Lung (tissue), 12 donors: ENCODE results near the gene CENPX. TPM values are rescaled to one million over a fixed set of nuclear protein-coding genes. Genes with fewer than 3 reads are reported as not detected.
A peak's percentile ranks its signal among the peaks of the same experiment; 100 is the strongest.

ENCODE experiments used
- ATAC-seq: fragments of 200-7000 bp; cut with Tn5 transposase; one replicate; pipeline ENCODE4 v1.9.1; 2020; ENCODE audit warnings: moderate number of reproducible peaks; ENCODE audit not compliant: insufficient read depth, low FRiP score
- DNase-seq, 3 donors: peaks; one replicate each; pipeline ENCODE4 v3.0.0-alpha.2; 2013 to 2017
- H3K27ac ChIP-seq, 2 donors: one replicate each; pipeline ENCODE4 v1.5.1; 2013; ENCODE audit warnings: mild to moderate bottlenecking in 2 of 2, moderate library complexity in 2 of 2, control low read depth in 1 of 2, inconsistent platforms in 1 of 2, low read depth in 1 of 2, low read length in 1 of 2
- H3K27me3 ChIP-seq, 3 donors: one replicate each; pipeline ENCODE4 v1.5.1; 2013; ENCODE audit warnings: low read length in 2 of 3; ENCODE audit not compliant: control insufficient read depth in 3 of 3, insufficient read depth in 3 of 3
- H3K36me3 ChIP-seq, 4 donors: one replicate each; pipeline ENCODE4 v1.5.1; 2013; ENCODE audit warnings: low read length in 4 of 4, mild to moderate bottlenecking in 1 of 4, moderate library complexity in 1 of 4; ENCODE audit not compliant: control insufficient read depth in 4 of 4, insufficient read depth in 4 of 4
- H3K4me1 ChIP-seq, 5 donors: one replicate each; pipeline ENCODE4 v1.5.1; 2013; ENCODE audit warnings: low read length in 5 of 5, mild to moderate bottlenecking in 2 of 5, moderate library complexity in 1 of 5; ENCODE audit not compliant: control insufficient read depth in 5 of 5, insufficient read depth in 5 of 5
- H3K4me3 ChIP-seq: one replicate; pipeline ENCODE4 v1.5.1; 2013; ENCODE audit warnings: mild to moderate bottlenecking, control low read depth, moderate library complexity
- H3K9ac ChIP-seq, 2 donors: one replicate each; pipeline ENCODE4 v1.5.1; 2013; ENCODE audit warnings: low read length in 2 of 2, control low read depth in 1 of 2; ENCODE audit not compliant: insufficient read depth in 1 of 2
- H3K9me3 ChIP-seq, 4 donors: one replicate each; pipeline ENCODE4 v1.5.1; 2013; ENCODE audit warnings: low read length in 3 of 4, mild to moderate bottlenecking in 1 of 4, moderate library complexity in 1 of 4; ENCODE audit not compliant: control insufficient read depth in 4 of 4, insufficient read depth in 3 of 4
- WGBS, 2 donors: extraction: QIAGEN DNeasy Blood & Tissue Kit; methylation state at CpG; one replicate each; pipeline ENCODE4 v1.1.7; 2013; 5-methylcytosine and 5-hydroxymethylcytosine counted together
- polyA plus RNA-seq, 2 donors: library from polyadenylated mRNA; stranded (reverse); fragments of 200-250 nt; gene quantifications; one replicate each; pipeline ENCODE4 v1.2.1, GENCODE V29; 2013
- total RNA-seq, 2 donors: library from RNA; depleted of rRNA in 1 of 2; stranded (reverse); fragments of >200 nt in 1 of 2; gene quantifications; one replicate each; pipeline ENCODE4 v1.2.1, GENCODE V29; 2014 to 2021
- TF ChIP-seq, protein P1 (sequence below): IDR thresholded peaks from 2 replicates; pipeline ENCODE4 v1.5.1; 2012; ENCODE audit warnings: mild to moderate bottlenecking; ENCODE audit errors: control extremely low read depth, extremely low read depth
- donor health status: control.
- donor health status: control.
- donor health status: Bipolar disorder and iron deficiency.
- donor health status: healthy.
- donor health status: DM: yes; HTN: yes; CAD: no.

Gene CENPX
- total and polyA plus RNA-seq, 4 donors, result 21.5 to 121 (median 101) TPM

DNA sequence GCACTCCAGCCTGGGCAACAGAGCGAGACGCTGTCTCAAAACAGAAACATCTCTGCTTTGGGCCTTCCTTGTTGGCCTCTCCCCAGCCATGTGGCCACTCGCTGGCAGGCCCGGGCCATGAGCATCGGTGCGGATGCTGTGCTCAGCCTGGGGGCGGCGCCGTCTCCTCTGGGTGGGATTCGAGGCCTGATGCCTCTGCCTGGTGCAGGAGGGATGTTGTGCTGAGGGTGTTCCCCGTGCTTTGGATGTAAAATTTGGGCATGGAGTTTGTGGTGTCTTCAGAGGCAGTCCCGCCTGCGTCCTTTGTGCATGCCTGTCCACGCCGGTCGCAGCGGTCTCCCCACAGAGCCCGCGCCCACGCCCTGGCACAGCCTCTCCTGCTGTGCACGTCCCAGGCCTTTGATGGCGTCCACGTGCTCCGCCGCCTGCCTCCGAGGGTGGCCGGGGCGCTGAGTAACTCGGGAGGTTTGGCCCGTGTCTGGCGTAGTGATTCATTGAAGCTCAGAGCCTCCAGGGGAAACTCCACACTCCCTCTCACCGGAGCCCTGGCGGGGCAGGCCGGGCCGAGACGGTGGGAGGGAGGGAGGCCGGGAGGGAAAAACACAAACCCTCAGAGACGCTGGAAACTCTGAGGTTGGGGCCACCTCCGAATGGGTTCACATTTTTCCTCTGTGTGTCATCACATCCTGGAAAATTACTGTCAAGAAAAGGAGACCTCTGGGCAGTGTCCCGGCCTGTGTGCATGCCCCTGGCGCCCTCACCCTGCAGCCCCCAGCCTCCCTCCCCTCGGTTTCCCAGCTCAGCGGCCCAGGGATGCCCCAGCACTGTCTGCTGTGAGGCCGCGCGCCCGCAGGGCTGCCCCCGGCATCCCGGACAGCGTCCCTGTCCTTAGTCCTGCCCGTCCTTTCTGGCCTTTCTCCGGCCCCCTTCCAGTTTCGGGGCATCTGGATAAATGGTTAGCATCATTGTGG, 19.0 kb downstream of the CENPX start:
- TF ChIP-seq, protein P1, sequence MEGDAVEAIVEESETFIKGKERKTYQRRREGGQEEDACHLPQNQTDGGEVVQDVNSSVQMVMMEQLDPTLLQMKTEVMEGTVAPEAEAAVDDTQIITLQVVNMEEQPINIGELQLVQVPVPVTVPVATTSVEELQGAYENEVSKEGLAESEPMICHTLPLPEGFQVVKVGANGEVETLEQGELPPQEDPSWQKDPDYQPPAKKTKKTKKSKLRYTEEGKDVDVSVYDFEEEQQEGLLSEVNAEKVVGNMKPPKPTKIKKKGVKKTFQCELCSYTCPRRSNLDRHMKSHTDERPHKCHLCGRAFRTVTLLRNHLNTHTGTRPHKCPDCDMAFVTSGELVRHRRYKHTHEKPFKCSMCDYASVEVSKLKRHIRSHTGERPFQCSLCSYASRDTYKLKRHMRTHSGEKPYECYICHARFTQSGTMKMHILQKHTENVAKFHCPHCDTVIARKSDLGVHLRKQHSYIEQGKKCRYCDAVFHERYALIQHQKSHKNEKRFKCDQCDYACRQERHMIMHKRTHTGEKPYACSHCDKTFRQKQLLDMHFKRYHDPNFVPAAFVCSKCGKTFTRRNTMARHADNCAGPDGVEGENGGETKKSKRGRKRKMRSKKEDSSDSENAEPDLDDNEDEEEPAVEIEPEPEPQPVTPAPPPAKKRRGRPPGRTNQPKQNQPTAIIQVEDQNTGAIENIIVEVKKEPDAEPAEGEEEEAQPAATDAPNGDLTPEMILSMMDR, result no peak
- Histone ChIP-seq H3K27ac (no peak overlapping the region), H3K9me3 (no peaks in the 10 kb centered on the region), H3K4me1 (peaks cover 3 to 42% (median 8%) of the 10 kb centered on the region in 5 donors), H3K27me3 (no peaks in the 10 kb centered on the region), H3K9ac (no peak overlapping the region), H3K4me3 (no peak overlapping the region), H3K36me3 (peaks cover 0 to 2% (median 0%) of the 10 kb centered on the region in 4 donors)
- no peak for DNase-seq
- 77 to 89% methylated on average over 53 of the region's 53 CpGs for WGBS, 2 donors
- ATAC-seq, result peak; percentile 20

DNA sequence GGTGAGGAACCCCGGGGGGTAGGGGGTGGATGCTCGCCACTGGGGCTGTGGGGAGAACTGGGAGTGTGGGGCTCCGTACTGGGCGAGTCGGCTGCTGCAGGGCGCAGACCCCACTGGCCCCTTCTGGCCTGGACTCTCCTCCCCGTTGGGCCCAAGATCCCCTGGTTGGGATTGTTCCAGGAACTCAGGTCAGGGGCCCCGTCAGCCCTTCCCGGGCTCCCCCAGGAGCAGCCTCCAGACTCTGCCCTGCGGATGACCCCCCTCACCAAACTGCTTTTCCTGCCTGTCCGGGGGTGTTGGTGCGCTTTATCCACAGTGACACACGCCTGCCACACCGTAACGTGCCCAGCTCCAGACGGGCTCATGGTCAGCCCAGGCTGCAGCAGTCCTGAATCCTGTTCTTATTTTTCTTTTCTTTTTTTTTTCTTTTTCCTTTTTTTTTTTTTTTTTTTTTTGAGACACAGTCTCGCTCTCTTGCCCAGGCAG, 21.1 kb downstream of the CENPX start:
- no peaks in the 10 kb centered on the region for H3K27me3 ChIP-seq
- ATAC-seq (no peak), DNase-seq (no peak)
- H3K27ac ChIP-seq, result no peak overlapping the region
- H3K9me3 ChIP-seq, result no peaks in the 10 kb centered on the region
- no peak overlapping the region for H3K4me3 ChIP-seq
- H3K4me1 ChIP-seq, result peaks cover 3 to 40% (median 8%) of the 10 kb centered on the region in 5 donors
- peaks cover 0 to 7% (median 0%) of the 10 kb centered on the region in 4 donors for H3K36me3 ChIP-seq
- TF ChIP-seq, protein P1, result no peak
- H3K9ac ChIP-seq, result no peak overlapping the region
- 85 to 88% methylated on average over 17 of the region's 17 CpGs for WGBS, 2 donors

DNA sequence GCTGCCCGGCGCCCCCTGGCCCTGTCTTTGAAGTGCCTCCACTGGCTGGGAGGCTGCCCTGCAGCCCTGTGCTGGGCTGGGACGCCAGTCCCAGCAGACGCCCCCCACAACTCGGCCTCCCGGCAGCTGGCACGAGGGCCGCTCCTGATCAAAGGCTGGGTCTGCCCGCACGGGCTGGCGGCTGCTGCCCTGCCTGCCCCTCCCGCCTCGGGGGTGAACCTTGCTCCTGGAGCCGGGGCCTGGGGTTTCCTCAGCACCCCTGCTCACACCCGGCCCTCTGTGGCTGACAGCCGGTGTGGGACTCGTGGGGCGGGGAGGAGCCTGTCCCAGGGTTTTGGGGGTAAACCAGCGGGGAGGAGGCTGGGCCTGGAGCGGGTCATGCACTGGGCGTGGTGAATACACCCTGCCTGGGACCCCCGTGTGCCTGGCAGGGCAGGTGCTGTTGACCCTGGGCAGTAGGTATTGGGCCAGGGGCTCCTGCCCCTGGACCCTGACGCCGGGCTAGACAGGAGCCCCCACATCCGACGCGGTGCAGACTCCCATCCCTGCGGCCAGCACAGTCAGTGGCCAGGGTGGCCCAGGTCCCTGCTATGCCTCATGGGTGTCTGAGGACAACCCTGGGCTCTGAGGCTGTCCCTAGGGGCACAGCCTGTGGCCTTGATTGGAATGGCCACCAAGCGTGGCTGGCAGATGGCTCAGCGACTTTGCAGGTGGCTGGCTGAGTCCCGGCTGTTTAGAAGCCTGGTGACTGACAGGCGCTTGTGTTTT, 21.7 kb downstream of the CENPX start:
- WGBS, 2 donors, result 85 to 88% methylated on average over 30 to 32 of the region's 32 CpGs
- H3K36me3 ChIP-seq, result peaks cover 0 to 13% (median 0%) of the 10 kb centered on the region in 4 donors
- no peak overlapping the region for H3K27ac ChIP-seq
- no peaks in the 10 kb centered on the region for H3K27me3 ChIP-seq
- TF ChIP-seq, protein P1, result no peak
- DNase-seq (peak in 2 of 3 donors; percentile 56), ATAC-seq (no peak)
- H3K4me3 ChIP-seq, result no peak overlapping the region
- H3K9me3 ChIP-seq, result no peaks in the 10 kb centered on the region
- H3K9ac ChIP-seq, result no peak overlapping the region
- peaks cover 0 to 34% (median 8%) of the 10 kb centered on the region in 5 donors for H3K4me1 ChIP-seq
